Left cardiac atrium (tissue), 4 donors: ENCODE data around the gene MSL3B.

Experiments
- ATAC-seq, 2 donors: fragments of 200-7000 bp; cut with Tn5 transposase; one replicate each; pipeline ENCODE4 v1.9.1; 2020; ENCODE audit warnings: mild to moderate bottlenecking in 2 of 2, moderate library complexity in 2 of 2
- DNase-seq: peaks from one replicate; pipeline ENCODE4 v3.0.0-alpha.2; 2020
- intact Hi-C, 2 donors: fragments of 100-400 bp; cut with DNase I; formaldehyde crosslinking; loops; one replicate each; pipeline versions ENCODE4 v1.14.1 to v1.15.1; 2022 to 2023
- donor health status: DM: no; HTN: yes; CAD: no.
- donor health status: DM: no; HTN: yes; CAD: no; lungs with severe emphysema.
- donor health status: DM: yes; HTN: yes; CAD: no.
- donor health status: Dilated cardiomyopathy.

The MSL3B gene

DNA sequence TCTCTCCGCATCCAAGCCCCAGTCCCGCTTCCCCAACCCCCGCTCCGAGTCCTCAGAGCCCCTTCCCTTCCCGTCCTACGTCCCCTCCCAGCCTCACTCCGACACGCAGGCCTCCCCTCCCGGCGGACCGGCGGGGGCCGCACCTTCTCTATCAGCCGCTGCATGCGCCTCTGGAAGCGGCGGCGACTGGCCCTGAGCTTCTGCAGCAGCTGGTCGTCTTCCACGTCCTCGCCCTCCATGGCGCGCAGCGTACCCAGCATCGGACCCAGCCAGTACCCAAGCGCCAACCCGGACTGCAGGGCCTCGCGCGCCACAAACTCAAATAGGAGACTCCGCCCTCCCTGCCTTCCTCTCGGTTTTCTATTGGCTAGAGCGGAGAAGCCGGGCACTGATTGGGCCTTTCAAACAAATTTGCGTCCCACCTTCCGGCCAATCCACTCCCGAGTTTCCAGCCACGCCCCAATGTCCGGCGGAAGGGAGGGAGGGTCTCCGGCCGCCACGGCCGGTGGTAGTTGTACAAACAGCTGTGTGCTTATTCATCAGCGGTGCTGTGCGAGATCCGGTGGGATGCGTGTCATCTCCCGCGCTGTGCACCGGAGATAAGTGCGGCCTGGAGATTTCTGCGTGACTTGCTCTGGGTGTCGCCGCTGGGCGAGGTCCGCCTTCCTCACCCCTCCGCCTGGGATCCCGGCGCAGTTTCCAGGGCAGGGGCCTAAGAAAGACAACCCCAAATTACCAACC, 13.8 kb downstream of the MSL3B start, which contains the start of gene HJURP:
TSS of gene HJURP (minus strand) at position 295 of the 741 bp plus-strand sequence. CDS start at position 260, 35 bp downstream.
- peak; percentile 100 for ATAC-seq
- intact Hi-C loops, result no loop called here
- DNase-seq, result peak; percentile 93

DNA sequence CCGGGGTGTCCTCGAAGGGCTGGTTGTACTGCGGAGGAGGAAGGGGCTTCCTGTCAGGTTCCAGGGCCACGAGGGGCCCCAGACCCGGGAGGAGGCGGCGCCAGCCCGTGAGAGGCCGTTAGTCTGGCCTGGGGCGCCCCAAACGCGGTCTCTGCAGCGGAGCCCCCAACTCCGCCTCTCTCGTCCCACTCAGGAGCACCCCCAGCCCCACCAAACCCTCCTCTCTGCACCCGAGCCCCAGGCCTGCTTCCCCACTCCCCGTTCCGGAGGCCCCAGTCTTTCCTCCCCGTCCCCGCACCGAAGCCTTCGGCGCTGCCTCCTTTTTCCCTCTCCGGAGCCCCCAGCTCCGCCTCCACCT, 14.3 kb downstream of the MSL3B start:
- intact Hi-C loops, result no loop called here
- DNase-seq, result no peak
- no peak for ATAC-seq

DNA sequence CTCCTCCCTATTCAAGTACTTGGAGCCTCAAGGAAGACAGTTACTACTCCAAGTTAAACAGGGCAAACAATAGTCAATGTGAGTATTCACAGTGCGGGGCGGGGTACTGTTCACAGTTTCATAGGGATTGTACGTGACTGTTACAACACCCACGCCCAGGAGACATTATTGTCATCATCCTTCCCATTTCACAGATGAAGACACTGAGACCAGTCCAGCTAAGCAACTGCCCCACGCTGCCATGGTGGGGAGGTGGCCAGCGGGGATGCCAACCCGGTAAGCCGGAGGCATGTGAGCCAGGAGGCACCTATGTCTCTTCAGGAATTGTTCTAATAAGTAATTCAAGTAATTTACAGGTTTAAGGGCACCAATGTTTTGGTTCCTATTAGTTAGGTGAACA, 14.8 kb downstream of the MSL3B start:
- ATAC-seq (no peak), DNase-seq (no peak)
- intact Hi-C loops, result no loop called here

DNA sequence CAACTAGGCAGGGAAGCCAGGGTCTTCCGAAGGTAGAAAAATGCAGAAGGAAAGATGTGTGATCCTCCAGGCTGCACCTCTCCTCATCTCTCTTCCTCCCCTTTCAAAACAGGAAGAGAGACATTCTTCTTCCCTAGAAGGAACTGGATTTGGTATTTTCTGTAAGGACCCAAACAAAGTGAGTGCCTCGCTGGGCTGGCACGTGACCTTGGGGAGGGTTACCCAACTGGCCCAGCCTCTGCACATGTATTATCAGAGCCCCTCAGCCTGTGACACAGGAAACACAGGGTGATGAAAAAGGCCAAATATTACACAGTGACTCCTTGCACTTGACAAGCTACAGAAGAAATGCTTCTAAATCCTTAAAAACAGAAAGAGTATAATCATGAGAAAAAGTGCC, 16.1 kb downstream of the MSL3B start:
- intact Hi-C loops, result no loop called here

DNA sequence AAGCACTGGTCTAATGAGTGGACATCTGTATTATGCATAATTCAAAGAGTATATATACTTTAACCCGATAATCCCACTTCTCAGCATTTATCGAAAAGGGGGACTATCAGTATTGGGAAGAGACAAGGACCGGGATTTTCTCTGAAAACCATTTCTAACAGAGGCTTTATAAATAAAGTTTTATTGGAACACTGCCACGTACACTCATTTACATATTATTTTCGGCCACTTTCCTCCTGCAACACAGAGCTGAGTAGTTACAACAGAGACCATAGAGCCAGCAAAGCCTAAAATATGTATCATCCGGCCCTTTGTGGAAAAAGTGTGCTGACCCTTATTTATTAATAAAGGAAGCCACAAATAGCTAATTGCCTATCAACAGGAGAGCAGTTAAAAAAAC, 17.0 kb downstream of the MSL3B start:
- no peak for ATAC-seq
- intact Hi-C loops, result no loop called here

More for the DNA sequence above, 16.1 kb downstream of the MSL3B start:
- ATAC-seq (no peak), DNase-seq (no peak)

DNA sequence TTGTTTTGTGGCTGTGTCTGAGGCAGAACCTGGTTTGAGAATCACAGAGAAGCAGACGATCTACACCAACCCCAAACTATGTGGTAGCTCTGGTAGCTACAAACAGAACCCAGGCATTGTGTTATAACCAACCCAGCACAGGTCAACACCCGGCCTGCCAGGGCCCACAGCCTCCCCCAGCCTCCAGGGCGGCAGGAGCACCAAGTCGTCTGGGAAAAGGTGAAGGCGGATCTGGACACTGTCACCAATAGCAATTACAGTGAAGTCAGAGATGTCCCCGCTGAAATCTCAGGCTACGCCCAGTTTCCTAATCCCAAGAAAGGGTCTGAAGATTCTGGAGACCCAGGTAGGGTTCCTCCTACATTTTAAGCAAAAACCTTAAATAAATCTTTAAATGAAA, 17.4 kb downstream of the MSL3B start:
- intact Hi-C loops, result no loop called here
- ATAC-seq (no peak), DNase-seq (no peak)

More for the DNA sequence above, 17.0 kb downstream of the MSL3B start:
- no peak for DNase-seq

DNA sequence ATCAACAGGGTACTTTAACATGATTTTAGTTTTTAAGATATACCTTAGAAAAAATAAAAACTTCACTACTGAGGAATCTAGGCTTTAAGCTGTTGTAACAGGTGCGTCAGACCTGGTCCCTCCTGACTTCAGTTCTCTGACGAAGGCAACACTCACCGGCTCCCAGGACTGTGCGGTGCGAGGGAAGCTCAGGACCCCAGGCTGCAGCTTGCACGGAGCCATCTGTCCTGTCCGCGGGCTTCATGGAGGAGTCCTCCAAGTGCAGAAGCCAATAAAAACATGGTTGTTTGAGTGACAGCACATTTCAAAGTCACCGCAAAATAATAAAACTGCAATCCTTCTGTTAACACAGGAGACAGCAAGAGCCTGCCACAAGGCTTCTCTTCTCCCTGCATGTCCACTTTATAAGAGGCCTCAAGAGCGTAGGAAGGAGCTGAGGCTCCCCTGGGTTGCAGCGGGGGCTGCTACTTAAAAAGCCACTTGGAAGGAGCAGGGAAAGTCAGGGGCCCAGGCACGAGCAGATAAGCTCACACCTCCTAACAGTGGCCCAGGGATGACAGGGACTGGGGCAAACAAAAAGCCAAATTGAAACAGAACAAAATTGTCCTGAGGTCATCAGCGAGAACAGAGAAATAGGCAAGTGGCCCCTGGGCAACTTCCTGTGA, 18.4 kb downstream of the MSL3B start:
- intact Hi-C loops, result no loop called here
- DNase-seq, result no peak
- ATAC-seq, result no peak

DNA sequence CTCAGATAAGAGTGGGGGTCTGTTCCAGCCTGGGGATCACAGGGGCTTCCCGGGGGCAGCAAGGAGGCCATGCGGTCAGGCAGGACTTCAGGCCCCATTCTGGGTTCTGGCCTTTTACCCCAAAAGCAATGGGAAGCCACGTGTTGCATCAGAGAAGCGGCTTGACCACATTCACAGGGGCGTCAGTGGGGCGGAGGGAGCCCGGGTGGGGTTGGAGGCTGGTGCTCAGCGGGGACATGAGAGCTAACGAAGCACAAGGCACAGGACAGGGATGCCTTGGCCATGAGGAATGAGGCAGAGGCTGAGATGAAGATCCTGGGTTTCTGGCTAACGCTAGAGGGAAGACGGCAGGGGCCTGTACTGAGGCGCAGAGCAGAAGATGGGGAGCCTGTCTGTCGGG, 19.9 kb downstream of the MSL3B start:
- DNase-seq, result no peak
- intact Hi-C loops, result no loop called here
- ATAC-seq, result no peak

DNA sequence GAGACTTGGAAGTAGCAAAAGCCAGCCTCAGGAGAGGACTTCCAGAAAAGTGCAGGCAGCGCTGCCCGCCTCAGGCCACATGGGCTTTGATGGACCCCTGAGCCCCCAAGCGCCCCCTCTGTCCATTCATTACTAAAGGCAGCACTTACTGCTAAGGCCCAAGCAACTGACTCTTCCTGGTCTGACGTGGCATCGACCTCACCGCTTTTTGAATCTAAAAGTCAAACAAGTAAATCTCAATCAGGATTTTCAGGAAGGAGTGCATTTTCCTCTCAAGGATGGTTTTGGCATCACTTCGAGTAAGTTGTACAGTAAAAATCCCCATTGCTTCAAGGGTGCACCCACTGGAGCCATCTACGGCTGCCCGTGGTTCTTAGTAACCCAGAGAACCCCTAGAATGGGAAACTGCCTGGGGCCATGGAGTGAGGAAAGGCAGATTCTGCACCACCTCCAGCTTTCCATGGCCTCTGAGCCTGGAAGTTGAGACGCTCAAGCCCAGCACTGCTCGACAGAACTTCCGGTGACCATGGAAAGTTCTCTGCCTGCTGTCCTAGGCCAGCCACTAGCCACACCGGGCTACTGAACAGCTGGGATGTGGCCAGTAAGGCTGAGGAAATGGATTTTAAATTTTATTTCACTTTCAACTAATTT, 20.8 kb downstream of the MSL3B start:
- intact Hi-C loops, result no loop called here
- ATAC-seq, result no peak
- no peak for DNase-seq

DNA sequence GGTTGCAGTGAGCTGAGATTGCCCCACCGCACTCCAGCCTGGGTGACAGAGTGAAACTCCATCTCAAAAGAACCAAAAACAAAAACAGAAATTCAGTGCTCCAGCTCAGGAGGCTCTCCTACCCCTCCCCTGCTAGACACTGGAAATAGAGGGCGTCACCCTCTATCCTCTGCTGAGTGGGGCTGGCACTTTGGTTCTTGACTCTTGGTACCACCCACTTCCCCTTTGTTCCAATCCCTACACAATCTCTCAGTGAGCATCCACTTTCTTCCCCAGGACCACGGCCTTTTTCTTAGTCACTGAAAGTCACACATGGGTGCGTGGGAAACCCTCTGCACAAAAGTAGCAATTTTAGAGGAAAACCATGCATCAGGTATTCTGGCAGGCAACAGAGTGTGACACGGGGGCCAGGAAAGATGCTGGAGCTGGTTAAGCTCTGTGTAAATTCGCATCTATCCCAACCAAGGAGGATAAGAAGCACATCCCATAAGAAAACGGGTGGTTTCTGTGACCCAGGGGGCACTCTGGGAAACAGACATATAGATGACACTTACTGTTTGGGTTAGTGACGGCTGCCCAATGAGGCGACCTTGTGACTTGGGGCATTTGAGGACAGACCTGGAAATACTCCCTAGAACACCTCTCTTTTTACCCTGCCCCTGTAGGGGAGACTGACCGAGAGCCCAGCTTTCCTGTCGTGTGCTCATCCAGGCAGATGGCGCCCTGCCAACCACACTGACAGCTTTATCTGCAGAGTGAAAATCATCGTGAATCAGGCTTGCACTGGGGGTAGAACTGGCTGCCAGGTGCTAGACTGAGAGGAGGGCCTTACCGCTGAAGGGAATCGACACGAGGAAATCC, 21.6 kb downstream of the MSL3B start:
- no peak for DNase-seq
- ATAC-seq, result peak in 1 of 2 donors; percentile 63
- intact Hi-C loops, result no loop called here

DNA sequence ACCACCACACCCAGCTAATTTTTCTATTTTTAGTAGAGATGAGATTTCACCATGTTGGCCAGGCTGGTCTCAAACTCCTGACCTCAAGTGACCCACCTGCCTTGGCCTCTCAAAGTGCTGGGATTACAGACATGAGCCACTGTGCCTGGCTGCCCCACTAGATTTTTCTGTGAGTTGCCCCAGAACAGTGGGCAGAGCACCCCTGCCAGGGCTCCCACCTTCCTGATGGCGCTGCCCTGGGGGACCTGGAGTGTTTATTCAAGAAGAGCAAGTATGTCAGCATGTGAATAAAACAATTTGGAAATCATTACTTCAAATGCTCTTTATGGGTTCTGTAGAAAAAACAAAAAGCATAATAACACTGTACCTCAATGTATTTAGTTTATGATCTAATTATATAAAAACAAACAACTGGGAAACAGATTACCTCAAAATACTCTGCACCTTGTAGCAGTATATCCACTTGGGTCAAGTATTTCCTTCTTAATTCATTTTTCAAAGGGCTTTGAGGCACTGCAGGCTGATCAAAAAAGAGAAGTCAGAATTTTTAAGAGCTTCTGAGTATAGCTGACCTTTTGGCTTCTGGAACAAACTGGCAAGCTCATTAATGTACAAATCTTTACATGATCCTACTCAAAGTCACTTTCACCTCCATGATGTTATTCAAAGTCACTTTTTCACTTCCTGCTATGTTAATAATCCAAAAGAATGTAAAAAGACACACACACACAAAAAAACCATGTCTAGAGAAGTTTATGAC, 22.7 kb downstream of the MSL3B start:
- no peak for ATAC-seq
- DNase-seq, result no peak
- intact Hi-C loops, result no loop called here

DNA sequence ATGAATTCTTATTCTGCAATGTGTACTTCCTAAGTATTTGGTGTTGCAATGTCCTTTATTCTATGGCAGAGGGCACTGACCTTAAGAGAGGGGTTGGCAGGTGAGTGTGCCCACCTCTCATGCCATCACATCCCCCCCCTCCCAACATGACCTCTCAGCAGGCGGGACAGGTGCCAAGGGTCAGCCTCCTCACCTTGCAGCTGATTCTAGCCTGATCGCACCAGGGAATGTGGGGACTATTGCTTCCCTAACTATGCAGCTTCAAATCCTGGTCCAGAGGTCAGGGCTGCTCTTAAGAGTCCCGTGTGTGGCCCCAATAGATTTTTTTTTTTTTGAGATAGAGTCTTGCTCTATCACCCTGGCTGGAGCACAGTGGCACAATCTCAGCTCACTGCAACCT, 23.4 kb downstream of the MSL3B start:
- intact Hi-C loops, result no loop called here
- DNase-seq (no peak), ATAC-seq (no peak)

DNA sequence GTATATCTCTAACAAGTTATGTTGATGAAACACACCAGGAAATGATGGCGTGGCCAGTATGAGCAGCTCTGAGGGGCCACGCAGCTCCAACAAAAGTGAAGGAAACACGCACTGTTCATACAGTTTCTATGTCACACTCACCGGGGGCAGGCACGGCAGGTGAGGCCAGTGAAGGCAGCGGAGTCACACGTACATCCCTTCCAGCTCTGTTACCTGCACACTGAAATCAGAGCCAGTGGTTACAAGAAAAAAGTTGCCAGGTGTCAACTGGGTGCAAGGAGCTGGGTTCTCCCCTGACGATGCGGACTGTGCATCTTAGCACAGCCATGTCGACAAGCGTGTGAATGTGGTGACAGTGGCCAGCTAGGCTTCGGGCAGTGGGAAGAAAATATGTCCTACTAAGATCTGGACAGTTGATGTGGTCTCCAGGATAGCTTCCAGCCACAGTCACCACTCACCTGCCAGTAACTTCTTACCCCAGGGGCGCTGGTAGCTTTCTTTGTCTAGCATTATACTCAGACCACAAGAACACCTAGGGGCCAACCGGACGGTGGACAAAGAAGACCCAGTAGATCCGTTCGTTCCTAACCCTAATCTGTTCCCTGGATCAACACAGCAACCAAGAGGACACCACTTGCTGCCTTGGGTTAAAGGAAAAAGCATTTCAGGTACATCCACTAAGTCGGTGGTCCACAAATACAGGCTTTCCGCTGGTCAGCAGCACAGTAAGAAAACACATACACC, 23.9 kb downstream of the MSL3B start:
- intact Hi-C loops, result no loop called here
- DNase-seq (no peak), ATAC-seq (no peak)

DNA sequence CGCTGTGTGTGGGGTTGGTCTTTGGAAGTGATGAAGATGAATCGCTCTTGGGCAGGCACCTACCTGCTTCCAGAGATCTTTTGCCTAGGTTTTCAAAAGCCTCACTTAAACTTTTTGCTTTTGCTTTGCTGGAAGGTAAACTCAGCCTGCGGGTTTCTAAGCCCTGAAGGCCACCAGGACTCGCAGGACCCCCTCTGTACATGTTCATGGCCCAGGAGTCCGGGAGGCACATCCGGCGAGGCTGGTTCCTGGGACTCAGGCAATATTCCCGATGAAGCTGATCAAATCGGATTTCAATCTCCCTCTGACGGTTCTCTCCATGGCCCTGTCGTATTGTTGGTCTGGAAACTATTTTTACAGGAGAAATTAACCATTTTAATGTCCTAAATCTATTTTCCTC, 27.0 kb downstream of the MSL3B start:
- ATAC-seq (no peak), DNase-seq (no peak)
- intact Hi-C loops, result no loop called here

DNA sequence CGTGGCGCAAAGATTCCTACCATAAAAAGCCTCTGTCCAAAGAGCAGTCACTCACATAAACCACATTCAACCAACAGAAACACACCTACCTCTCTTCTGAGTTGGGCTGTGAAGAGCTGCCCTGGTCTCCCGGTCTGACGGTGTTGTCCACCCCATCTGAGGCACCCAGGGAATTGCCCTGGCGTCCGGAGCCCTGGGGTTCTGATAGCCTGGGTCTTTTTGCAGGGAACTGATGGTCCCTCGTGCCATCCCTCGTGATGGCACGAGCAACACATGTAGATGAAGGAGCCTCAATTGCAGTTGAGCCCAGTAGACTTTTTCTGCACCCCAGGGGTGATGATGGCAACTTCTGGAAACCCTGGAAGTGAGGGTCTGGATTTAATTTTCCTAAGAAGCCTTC, 27.7 kb downstream of the MSL3B start:
- intact Hi-C loops, result no loop called here
- no peak for DNase-seq
- ATAC-seq, result no peak

DNA sequence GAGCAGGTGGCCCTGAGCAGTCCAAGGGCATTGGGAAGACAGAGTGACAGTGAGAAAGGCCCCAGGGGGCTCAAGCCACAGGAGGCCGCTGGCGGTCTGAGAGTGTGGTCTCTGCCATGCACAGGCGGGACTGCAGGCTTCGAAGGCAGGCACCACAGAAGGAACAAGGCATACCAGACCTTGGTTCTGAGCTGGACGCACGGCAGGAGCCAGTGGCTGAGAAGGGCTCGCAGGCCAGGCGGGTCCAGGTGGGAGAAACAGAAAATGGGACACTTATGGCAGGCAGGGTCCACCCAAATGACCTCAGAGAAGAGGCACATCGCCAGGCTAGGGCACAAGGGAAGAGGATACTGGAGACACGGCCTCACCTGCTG, 28.8 kb downstream of the MSL3B start:
- no peak for ATAC-seq
- intact Hi-C loops, result no loop called here
- DNase-seq, result no peak

DNA sequence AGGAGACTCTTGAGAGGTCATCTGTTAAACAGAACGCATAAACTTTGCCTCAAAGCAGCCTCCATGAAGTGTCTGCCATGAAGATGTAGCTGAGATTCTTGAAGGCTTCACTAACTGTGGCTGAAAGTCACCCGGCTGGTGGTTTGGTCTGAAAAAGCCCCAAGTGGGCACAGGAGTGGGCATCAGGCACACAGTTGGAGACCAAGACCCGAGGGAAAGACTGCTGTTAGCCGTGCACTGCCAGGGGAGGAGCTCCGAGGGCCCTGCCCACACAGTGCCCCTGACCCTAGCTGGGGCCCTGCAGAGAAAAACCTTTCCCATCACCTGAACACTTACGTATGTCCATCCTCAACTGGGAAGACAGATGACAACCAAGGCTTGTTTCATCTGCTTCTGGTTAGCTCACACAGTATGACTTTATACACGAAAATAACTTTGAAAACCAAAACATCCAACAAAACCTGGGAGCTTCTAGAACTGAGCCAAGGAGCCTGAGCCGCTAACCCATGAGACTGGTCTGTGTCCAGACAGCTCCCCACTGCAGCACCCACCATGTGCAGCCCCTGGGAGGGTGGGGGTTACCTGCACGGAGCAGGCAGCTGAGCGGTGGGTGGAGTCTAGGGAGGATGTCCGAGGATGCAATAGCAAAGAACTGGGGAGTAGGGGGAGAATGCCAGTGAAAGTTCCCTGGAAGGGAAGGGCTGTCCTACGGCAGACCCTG, 29.3 kb downstream of the MSL3B start:
- ATAC-seq, result no peak
- DNase-seq, result no peak
- intact Hi-C loops, result no loop called here

DNA sequence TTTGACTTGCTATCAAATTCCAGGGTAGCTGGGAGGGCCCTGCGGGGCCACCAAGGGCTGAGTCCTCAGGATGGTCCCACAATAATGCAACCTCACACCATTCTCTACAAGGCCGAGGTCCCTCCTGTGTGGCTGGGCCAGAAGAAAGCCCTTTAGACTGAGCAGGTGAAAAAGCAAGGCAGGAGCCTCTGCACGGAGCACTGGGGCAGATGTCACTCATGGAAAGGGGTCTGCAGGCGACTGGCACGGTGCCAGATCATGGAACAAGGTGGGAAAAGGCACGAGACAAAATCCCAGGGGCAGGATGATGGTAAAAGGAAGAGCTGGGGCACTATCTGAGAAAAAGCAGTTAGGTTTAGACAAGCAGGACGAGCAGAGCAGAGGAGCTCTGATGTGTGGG, 29.9 kb downstream of the MSL3B start:
- intact Hi-C loops, result no loop called here
- ATAC-seq, result no peak
- DNase-seq, result no peak
